HepG2 (cell line): Measurements from ENCODE around the gene PELI3. TPM values are rescaled to one million over a fixed set of nuclear protein-coding genes. Genes with fewer than 3 reads are reported as not detected.

ENCODE experiments used
- CAMTA2 ChIP-seq: sonication (generic); formaldehyde crosslinking; IDR thresholded peaks from 2 replicates; pipeline ENCODE4 v1.4.0; 2020; ENCODE audit warnings: mild to moderate bottlenecking, missing genetic modification reagents, borderline replicate concordance
- EZH2 ChIP-seq: conservative IDR thresholded peaks from 2 replicates; pipeline ENCODE4 v1.6.1; 2012; ENCODE audit warnings: mild to moderate bottlenecking, low read depth, low read length, moderate library complexity
- MTF1 ChIP-seq: sonication (generic); formaldehyde crosslinking; IDR thresholded peaks from 2 replicates; pipeline ENCODE4 v1.5.0; 2020; ENCODE audit warnings: missing genetic modification reagents
- NCOR1 ChIP-seq: fragments of 200-600 bp; sonication (generic); IDR thresholded peaks from 2 replicates; pipeline ENCODE4 v1.7.0; 2017; ENCODE audit warnings: antibody characterized with exemption, low read length, borderline replicate concordance
- PAXIP1 ChIP-seq: sonication (generic); formaldehyde crosslinking; conservative IDR thresholded peaks from 2 replicates; pipeline ENCODE4 v1.4.0; 2020; ENCODE audit warnings: mild to moderate bottlenecking, missing genetic modification reagents, moderate library complexity
- RERE ChIP-seq: IDR thresholded peaks from 2 replicates; pipeline ENCODE4 v1.6.1; 2016; ENCODE audit warnings: low read depth, missing genetic modification reagents, missing compliant biosample characterization
- TBX3 ChIP-seq: fragments of 450-650 bp; IDR thresholded peaks from 2 replicates; pipeline ENCODE4 v1.6.1; 2017; ENCODE audit warnings: antibody characterized with exemption, mild to moderate bottlenecking, inconsistent platforms, borderline replicate concordance
- ZBTB2 ChIP-seq: sonication (generic); formaldehyde crosslinking; IDR thresholded peaks from 2 replicates; pipeline ENCODE4 v1.8.0; 2022; ENCODE audit warnings: low read depth, missing genetic modification reagents
- ZC3H13 ChIP-seq: sonication (generic); formaldehyde crosslinking; IDR thresholded peaks from 2 replicates; pipeline ENCODE4 v1.8.1; 2023; ENCODE audit warnings: mild to moderate bottlenecking, missing genetic modification reagents, moderate library complexity
- ZNF12 ChIP-seq: sonication (generic); formaldehyde crosslinking; IDR thresholded peaks from 2 replicates; pipeline ENCODE4 v1.5.0; 2020; ENCODE audit warnings: missing genetic modification reagents
- ZNF235 ChIP-seq: sonication (generic); formaldehyde crosslinking; IDR thresholded peaks from 2 replicates; pipeline ENCODE4 v1.8.1; 2023; ENCODE audit warnings: mild to moderate bottlenecking, missing genetic modification reagents, borderline replicate concordance
- ZNF280B ChIP-seq: sonication (generic); formaldehyde crosslinking; IDR thresholded peaks from 2 replicates; pipeline ENCODE4 v1.5.0; 2020; ENCODE audit warnings: missing genetic modification reagents, mild to moderate bottlenecking, borderline replicate concordance
- ZNF710 ChIP-seq: sonication (generic); formaldehyde crosslinking; IDR thresholded peaks from 2 replicates; pipeline ENCODE4 v1.5.0; 2020; ENCODE audit warnings: mild to moderate bottlenecking, missing genetic modification reagents, borderline replicate concordance
- ZNF792 ChIP-seq: IDR thresholded peaks from 2 replicates; pipeline ENCODE4 v1.6.1; 2016
- polyA plus RNA-seq, 8 experiments: library from polyadenylated mRNA; depleted of rRNA in 3 of 8; stranded (reverse) in 7 of 8; unstranded in 1 of 8; fragments of >200 nt; fragmentation: Illumina TruSeq in 4 of 8; extraction: Trizol in 4 of 8; gene quantifications; 2 replicates each; pipeline versions ENCODE4 v1.2.1 to v1.2.3, GENCODE V29; 2011 to 2016; ENCODE audit warnings: low read depth in 4 of 8, missing spikeins in 1 of 8, mixed read lengths in 1 of 8; ENCODE audit not compliant: insufficient read depth in 1 of 8
- total RNA-seq, 5 experiments: library from RNA; depleted of rRNA; stranded (reverse); fragments of >200 nt; fragmentation: Illumina TruSeq; extraction: Trizol; gene quantifications; 2 replicates each; pipeline ENCODE4 v1.2.3, GENCODE V29; 2016; ENCODE audit warnings: low read depth in 1 of 5

Gene PELI3
- total and polyA plus RNA-seq, 2 of the 13 experiments (the other 11 are each of a cell fraction or from before 2014, with no cell fraction given): 2.0 to 4.0 TPM

GRCh38 chr11:66510271-66510989 is 43.7 kb downstream of the PELI3 start, which contains the start of gene BBS1 (continued):
- TF ChIP-seq CAMTA2 (CRISPR knock-in tag): no peak
- TF ChIP-seq MTF1 (CRISPR knock-in tag): no peak
- no peak for TF ChIP-seq TBX3
- no peak for TF ChIP-seq EZH2
- TF ChIP-seq ZNF12 (CRISPR knock-in tag): no peak
- TF ChIP-seq RERE (CRISPR knock-in tag): no peak
- TF ChIP-seq ZNF792 (CRISPR knock-in tag): peak; percentile 51; the same call in 1 of the 2 replicates
- peak; percentile 94; the same call in 1 of the 2 replicates for TF ChIP-seq ZNF235
- peak; percentile 67; the same call in 1 of the 2 replicates for TF ChIP-seq ZNF280B
- TF ChIP-seq NCOR1: 0 out of 2 replicates have a peak, but pooled peaks have one; percentile 6
- no peak for TF ChIP-seq ZBTB2
- 0 out of 2 replicates have a peak, but pooled peaks have one; percentile 17 for TF ChIP-seq PAXIP1 (CRISPR knock-in tag)
- peak; percentile 63; the same call in 1 of the 2 replicates for TF ChIP-seq ZNF710 (CRISPR knock-in tag)
- TF ChIP-seq ZC3H13 (CRISPR knock-in tag): no peak
